ENCODE results near the gene ELK4. TPM values are rescaled to one million over a fixed set of nuclear protein-coding genes. Genes with fewer than 3 reads are reported as not detected.

The ELK4 gene
- polyA plus RNA-seq, 3 donors: 1.4 to 9.0 (median 2.6) TPM

DNA sequence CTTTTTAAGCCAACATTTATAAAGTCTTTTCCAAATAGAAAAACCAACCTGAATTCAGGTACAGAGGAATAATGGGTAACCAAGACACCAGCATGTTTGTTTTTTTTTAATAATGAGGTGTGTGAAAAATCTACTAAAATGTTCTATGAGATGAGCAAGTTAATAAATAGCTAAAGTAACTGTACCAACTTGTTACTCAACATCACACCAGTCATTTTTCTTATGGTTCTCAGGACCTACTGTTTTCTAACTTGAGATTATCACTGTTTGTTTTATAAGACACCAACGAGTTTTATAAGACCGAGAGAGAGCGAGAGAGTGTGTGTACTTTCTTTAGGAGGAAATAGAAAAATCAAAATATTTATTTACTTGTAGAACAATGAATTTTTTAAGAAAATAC, 12.4 kb downstream of the ELK4 start:
- Histone ChIP-seq H3K79me2 (ENCODE audit: insufficient read depth, low read length) (peaks cover 39% of the 10 kb centered on the region), H2AFZ (ENCODE audit: insufficient read depth, low read depth, low read length, poor library complexity, severe bottlenecking) (no peak overlapping the region), H4K20me1 (ENCODE audit: insufficient read depth, low read length) (peaks cover 51% of the 10 kb centered on the region), H3K27ac (ENCODE audit: low read depth in 1 of 2, low read length in 2 of 2) (no peak overlapping the region), H3K4me2 (replicated peaks; ENCODE audit: extremely low read depth, low read length, poor library complexity, severe bottlenecking) (no peak overlapping the region), H3K9ac (ENCODE audit: insufficient read depth, low read length, poor library complexity, severe bottlenecking) (no peak overlapping the region), H3K9me3 (replicated peaks in 1 of 2; ENCODE audit: control insufficient read depth in 1 of 2, insufficient read depth in 1 of 2, low read length in 2 of 2) (no peaks in the 10 kb centered on the region), H3K36me3 (replicated peaks in 1 of 2; ENCODE audit: control insufficient read depth in 1 of 2, insufficient read depth in 2 of 2, low read length in 2 of 2) (peaks cover 71 to 96% of the 10 kb centered on the region in 2 donors), H3K4me3 (replicated peaks in 1 of 3; ENCODE audit: low read depth in 2 of 3, low read length in 3 of 3) (no peak overlapping the region), H3K4me1 (ENCODE audit: control insufficient read depth in 1 of 2, insufficient read depth in 2 of 2, low read length in 2 of 2) (peaks cover 6 to 7% of the 10 kb centered on the region in 2 donors), H3K27me3 (ENCODE audit: control insufficient read depth in 2 of 2, insufficient read depth in 2 of 2, low read length in 2 of 2) (no peaks in the 10 kb centered on the region)
- peaks cover 69 to 90% of the 10 kb centered on the region in 2 donors for H3K36me3 Mint-ChIP-seq
- H3K27ac Mint-ChIP-seq: no peak overlapping the region
- WGBS (ENCODE audit: insufficient coverage): no CpG with 5 or more reads among the region's 3 CpGs
- no peak for DNase-seq
- intact Hi-C loops (cut with micrococcal nuclease): no loop called here
- H3K27me3 Mint-ChIP-seq (ENCODE audit: low read depth in 3 of 3): no peaks in the 10 kb centered on the region
- no peak overlapping the region for H3K4me3 Mint-ChIP-seq
- H3K4me1 Mint-ChIP-seq: peaks cover 8% of the 10 kb centered on the region
- TF ChIP-seq, protein P1, sequence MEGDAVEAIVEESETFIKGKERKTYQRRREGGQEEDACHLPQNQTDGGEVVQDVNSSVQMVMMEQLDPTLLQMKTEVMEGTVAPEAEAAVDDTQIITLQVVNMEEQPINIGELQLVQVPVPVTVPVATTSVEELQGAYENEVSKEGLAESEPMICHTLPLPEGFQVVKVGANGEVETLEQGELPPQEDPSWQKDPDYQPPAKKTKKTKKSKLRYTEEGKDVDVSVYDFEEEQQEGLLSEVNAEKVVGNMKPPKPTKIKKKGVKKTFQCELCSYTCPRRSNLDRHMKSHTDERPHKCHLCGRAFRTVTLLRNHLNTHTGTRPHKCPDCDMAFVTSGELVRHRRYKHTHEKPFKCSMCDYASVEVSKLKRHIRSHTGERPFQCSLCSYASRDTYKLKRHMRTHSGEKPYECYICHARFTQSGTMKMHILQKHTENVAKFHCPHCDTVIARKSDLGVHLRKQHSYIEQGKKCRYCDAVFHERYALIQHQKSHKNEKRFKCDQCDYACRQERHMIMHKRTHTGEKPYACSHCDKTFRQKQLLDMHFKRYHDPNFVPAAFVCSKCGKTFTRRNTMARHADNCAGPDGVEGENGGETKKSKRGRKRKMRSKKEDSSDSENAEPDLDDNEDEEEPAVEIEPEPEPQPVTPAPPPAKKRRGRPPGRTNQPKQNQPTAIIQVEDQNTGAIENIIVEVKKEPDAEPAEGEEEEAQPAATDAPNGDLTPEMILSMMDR (IDR thresholded peaks at IDR 0.05): no peak
- H3K9me3 Mint-ChIP-seq: no peaks in the 10 kb centered on the region

GRCh38 chr1:205616563-205617293, 15.1 kb downstream of the ELK4 start:
- H2AFZ ChIP-seq (ENCODE audit: insufficient read depth, low read depth, low read length, poor library complexity, severe bottlenecking): no peak overlapping the region
- no peaks in the 10 kb centered on the region for H3K9me3 ChIP-seq (replicated peaks in 1 of 2; ENCODE audit: control insufficient read depth in 1 of 2, insufficient read depth in 1 of 2, low read length in 2 of 2)
- no peak overlapping the region for H3K27ac ChIP-seq (ENCODE audit: low read depth in 1 of 2, low read length in 2 of 2)
- H4K20me1 ChIP-seq (ENCODE audit: insufficient read depth, low read length): peaks cover 36% of the 10 kb centered on the region
- peaks cover 85 to 98% of the 10 kb centered on the region in 2 donors for H3K36me3 ChIP-seq (replicated peaks in 1 of 2; ENCODE audit: control insufficient read depth in 1 of 2, insufficient read depth in 2 of 2, low read length in 2 of 2)
- Mint-ChIP-seq H3K27ac (no peak overlapping the region), H3K9me3 (no peaks in the 10 kb centered on the region), H3K27me3 (ENCODE audit: low read depth in 3 of 3) (no peaks in the 10 kb centered on the region), H3K4me1 (no peaks in the 10 kb centered on the region), H3K4me3 (no peak overlapping the region), H3K36me3 (peaks cover 77 to 94% of the 10 kb centered on the region in 2 donors)
- H3K4me2 ChIP-seq (replicated peaks; ENCODE audit: extremely low read depth, low read length, poor library complexity, severe bottlenecking): no peak overlapping the region
- H3K9ac ChIP-seq (ENCODE audit: insufficient read depth, low read length, poor library complexity, severe bottlenecking): no peak overlapping the region
- peaks cover 22% of the 10 kb centered on the region for H3K79me2 ChIP-seq (ENCODE audit: insufficient read depth, low read length)
- TF ChIP-seq, protein P1 (IDR thresholded peaks at IDR 0.05): no peak
- WGBS (ENCODE audit: insufficient coverage): no CpG with 5 or more reads among the region's 1 CpG
- H3K27me3 ChIP-seq (ENCODE audit: control insufficient read depth in 2 of 2, insufficient read depth in 2 of 2, low read length in 2 of 2): no peaks in the 10 kb centered on the region
- no peaks in the 10 kb centered on the region for H3K4me1 ChIP-seq (ENCODE audit: control insufficient read depth in 1 of 2, insufficient read depth in 2 of 2, low read length in 2 of 2)
- no peak overlapping the region for H3K4me3 ChIP-seq (replicated peaks in 1 of 3; ENCODE audit: low read depth in 2 of 3, low read length in 3 of 3)
- intact Hi-C loops (cut with micrococcal nuclease): no loop called here
- no peak for DNase-seq

Data from CD14-positive monocyte (primary cell).